ENCODE measurements around the gene PTK7.

Gene PTK7

DNA sequence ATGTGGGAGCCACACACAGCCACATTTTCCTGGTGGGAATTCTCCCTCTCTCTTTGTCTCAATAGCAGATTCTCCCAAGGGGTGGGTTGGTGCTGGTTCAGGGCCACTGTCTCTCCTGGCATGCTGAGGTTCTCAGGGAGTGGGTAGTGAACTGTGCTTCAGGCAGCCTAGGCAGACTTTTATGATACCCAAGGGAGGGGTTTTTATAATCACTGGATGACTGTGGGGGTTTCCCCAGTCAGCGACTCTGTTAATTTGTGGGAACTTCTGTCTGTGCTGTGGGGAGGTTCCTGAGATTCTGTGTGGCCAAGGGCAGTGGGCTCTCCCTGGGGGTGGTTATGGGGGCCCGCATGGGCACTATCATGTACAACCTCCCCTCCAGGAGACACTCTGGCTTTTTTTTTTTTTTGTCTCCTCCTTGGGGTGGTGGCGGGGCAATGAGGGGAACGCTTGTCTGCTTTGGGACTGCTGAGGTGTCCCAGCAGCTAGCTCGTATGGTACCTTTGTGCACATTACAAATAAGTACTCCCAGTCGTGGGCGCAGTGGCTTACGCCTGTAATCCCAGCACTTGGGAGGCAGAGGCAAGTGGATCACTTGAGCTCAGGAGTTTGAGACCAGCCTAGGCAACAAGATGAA is 10.0 kb downstream of the PTK7 start:
- no peak for DNase-seq (ENCODE audit: low read depth in 2 of 2)

DNA sequence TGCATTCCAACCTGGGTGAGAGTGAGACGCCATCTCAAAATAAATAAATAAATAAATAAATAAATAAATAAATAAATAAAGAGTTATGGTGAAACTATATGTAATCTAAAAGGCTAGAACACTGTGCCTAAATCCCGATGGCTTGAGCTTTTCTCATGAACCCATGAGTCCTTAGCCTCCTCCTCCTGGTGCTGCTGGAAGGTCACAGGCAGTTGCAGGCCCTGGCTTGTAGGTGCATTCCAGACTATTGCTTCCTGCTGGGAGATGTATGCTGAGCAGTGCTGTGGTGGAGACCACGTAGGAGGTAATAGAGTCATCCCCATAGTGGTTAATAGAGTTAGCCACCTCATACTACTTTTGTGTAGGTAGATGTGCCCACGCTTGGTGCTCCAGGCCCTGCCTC is 12.5 kb downstream of the PTK7 start:
- DNase-seq (ENCODE audit: low read depth in 2 of 2), result no peak

DNA sequence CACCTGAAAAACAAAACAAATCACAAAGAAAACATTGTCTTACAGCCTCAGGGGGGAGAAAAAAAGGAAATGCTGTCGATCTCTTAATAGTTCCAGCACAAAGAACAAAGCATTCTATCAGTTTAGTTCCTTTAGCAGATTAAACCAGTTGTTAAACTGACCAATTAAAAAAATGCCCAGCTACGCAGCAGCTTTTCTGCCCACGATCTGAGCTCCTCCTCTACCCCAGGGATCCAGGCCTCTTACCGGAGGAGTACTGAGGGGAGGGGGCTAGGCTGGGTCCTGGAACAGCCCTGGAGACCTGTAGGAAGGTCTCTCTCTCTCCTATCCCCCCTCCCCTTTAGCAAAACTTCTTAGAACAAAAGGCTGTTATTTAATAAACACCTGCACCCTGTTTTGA is 13.4 kb downstream of the PTK7 start:
- no peak for DNase-seq (ENCODE audit: low read depth in 2 of 2)

GRCh38 chr6:43089874-43090558 is 13.9 kb downstream of the PTK7 start:
- DNase-seq (ENCODE audit: low read depth in 2 of 2), result no peak

DNA sequence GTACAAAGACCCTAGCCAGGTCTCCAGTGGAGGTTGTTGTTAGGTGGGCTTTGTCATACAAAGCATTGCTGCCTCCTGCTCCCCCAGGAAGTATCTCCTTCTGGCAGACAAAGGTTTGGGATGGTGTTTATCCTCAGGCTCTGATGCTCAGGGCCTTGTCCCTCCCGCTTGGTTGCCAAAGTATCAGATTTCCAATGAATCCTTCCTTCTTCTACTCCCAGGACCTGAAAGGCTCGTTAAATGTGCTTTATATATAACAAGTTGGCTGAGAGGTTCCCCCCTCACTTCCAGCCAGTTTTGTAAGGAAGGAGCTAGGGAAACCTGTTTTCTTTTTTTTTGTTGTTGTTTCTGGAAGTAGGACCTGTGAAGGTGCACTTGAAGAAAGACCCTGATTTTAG is 14.4 kb downstream of the PTK7 start:
- no peak for DNase-seq (ENCODE audit: low read depth in 2 of 2)

DNA sequence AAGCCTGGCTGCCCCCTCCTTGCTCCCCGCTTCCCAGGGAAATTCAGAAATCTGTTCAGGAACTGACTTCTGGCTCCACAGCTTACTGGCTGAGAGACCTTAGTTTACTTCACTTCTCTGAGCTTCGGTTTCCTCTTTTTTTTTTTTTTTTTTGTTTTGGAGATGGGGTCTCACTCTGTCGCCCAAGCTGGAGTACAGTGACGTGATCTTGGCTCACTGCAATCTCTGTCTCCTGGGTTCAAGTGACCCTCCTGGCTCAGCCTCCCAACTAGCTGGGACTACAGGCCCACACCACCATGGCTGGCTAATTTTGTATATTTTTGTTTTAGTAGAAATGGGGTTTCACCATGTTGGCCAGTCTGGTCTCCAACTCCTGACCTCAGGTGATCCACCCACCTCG is 14.9 kb downstream of the PTK7 start:
- no peak for DNase-seq (ENCODE audit: low read depth in 2 of 2)

GRCh38 chr6:43091436-43091991 is 15.4 kb downstream of the PTK7 start:
- no peak for DNase-seq (ENCODE audit: low read depth in 2 of 2)

DNA sequence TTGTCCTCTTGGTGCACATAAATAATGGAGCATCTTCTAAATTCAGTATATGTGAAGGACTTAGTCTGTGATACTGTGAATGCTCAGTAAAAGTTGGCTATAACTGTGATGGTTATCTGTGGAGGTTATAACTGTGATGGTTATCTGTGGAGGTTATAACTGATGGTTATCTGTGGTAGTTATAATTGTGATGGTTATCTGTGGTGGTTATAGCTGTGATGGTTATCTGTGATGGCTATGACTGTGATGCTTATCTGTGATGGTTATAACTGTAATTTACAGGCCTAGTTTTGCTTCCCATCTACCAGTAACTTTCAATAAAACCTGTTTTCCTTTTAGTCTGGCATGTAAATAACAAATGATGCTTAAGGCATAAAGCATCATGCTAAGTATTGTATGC is 16.5 kb downstream of the PTK7 start:
- no peak for DNase-seq (ENCODE audit: low read depth in 2 of 2)

DNA sequence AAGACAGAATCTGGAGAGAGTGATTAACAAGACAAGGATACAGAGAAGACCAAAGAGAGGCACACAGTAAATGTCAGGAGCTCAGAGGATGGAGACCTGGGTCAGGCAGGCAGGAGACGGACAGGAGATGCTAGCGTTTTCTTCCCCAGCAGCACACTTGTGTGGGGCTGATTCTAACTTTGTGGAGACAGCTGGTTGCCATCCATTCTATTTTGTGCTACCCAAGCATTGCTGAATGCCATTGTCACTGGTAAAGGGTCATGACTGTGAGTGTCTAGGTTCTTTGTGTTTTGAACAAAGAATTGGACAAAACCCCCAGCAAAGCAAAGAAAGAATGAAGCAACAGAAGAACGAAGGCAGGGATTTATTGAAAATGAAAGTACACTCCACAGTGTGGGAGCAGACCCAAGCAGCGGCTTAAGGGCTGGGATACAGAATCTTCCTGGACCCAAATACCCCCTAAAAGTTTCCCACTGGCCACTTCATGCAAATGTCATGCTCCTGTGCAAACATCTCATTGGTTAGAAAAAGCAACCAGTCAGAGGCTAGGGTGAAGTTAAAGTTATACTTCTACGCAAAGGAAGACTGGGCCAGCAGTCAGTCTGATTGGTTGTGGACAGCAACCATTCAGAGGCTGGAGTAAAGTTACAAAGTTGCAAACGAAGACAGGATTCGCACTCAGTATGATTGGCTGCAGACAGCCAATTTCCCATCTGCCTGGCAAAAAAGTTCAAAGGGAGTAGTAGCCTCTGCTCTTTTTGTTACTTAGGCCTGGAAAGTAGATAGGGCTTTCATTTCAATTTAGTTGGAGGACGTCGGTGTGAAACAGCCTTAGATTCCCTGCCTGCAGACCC is 17.5 kb downstream of the PTK7 start:
- DNase-seq (ENCODE audit: low read depth in 2 of 2), result no peak

- DNase-seq (ENCODE audit: low read depth in 2 of 2), result no peak
Observed at GRCh38 chr6:43095939-43096338, 19.8 kb downstream of the PTK7 start.

- no peak for DNase-seq (ENCODE audit: low read depth in 2 of 2)
Observed at GRCh38 chr6:43096451-43097097, 20.5 kb downstream of the PTK7 start.

GRCh38 chr6:43097098-43097489 is 21.0 kb downstream of the PTK7 start:
- DNase-seq (ENCODE audit: low read depth in 2 of 2), result no peak

DNA sequence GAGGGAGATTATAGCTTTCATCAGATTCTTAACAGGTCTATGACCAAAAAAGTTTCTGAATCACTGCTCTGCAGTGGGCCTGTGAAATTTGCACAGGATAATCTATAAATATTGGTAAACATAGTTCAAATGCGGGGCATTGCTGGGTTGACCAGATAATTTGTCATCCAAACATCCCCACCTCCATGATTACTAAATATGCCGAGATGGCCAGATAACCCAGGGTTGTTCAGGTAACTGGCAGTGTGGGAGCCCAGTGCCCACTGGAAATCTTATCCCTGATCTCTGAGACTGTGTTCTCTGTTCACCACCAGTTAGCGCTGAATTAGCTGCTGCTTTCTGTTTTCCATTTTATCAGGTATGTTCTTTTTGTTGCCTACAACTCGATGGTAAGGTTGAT is 21.4 kb downstream of the PTK7 start:
- DNase-seq (ENCODE audit: low read depth in 2 of 2), result no peak

DNA sequence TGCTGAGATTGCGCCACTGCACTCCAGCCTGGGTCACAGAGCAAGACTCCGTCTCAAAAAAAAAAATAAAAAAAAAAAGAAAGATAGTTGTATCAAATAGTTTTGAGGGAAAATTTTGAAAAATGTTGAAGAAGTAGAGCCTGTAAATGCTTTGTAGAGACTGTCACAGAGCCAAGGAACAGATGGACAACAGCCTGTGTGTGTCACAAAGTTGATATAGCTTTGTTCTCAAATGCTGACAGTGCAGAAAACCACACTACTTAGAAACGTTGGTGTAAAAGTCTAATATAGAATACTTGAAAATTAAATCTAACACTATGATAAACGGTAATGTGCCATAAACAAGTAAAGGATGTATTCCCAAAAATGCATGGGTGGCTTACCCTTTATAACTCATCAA is 25.4 kb downstream of the PTK7 start:
- no peak for DNase-seq (ENCODE audit: low read depth in 2 of 2)

DNA sequence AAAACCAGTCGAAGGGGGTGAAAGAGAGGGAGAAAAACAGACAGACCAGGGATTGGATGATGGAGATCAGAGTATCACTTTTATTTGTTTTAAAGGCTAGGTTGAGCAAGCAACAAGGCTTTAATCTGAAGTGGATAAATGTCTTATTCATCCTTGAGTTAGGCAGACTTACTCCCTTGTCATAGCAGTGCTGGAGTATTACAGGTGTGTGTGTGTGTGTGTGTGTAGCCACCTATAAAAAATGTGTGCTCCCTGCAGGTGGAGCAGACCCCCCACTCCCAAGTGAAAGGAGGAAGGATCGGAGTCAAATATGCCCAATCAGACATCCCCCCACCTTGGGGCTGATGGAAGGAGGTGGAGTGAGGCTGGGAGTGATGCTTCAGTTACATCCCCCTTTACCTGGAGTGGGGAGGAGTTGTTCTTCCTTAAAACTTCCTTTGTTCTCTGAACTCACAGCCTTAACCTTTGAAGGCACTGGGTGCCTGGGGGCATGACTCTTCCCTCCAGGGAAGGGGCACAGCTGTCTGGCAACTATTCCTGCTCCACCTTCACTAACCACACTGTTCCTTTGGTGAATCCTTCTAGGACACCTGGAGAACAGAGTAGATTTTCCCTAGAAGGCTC is 27.3 kb downstream of the PTK7 start:
- no peak for DNase-seq (ENCODE audit: low read depth in 2 of 2)

GRCh38 chr6:43105538-43106222 is 29.6 kb downstream of the PTK7 start:
- DNase-seq (ENCODE audit: low read depth in 2 of 2), result no peak

DNA sequence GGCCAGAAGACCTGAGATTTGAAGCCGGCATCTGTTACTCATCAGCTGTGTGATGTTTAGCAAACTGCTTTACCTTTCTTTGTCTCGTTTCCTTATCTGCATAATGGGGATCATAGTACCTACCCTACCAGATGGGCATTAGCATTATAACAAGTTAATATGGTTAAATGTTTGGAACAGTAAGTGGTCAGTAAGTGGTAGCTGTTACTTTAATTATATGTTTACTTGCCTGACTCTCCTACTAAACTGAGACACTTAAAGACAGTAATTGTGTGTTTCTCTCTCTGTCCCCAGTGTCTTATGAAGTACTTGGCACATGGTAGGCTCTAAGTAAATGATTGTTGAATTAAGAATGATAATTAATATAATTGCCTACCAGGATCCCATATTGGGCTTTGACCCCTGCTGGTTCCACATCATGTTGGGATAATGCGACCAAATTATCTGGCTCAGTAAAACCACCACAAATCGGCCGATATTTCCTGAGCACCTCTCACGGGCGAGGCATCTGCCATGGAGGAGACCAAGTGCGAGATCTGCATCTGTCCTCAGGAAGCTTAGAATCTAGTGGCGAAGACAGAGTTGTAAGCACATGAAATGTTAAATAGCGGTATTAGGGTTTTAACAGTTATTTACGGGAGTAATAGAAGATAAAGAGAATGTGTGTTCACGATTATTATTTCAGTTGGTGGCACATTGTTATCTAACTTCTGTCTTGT is 31.4 kb downstream of the PTK7 start:
- DNase-seq (ENCODE audit: low read depth in 2 of 2), result no peak

- no peak for DNase-seq (ENCODE audit: low read depth in 2 of 2)
Observed at GRCh38 chr6:43113431-43114260, 37.5 kb downstream of the PTK7 start.

GRCh38 chr6:43115365-43115764 is 39.3 kb downstream of the PTK7 start:
- DNase-seq (ENCODE audit: low read depth in 2 of 2), result no peak
